Ishikawa (cell line): ENCODE results near the gene MYO5B.

ENCODE experiments used
- CEBPB ChIP-seq: IDR thresholded peaks from 2 replicates; pipeline ENCODE4 v1.6.1; 2012
- CREB1 ChIP-seq: IDR thresholded peaks from 2 replicates; pipeline ENCODE4 v1.6.1; 2012; ENCODE audit warnings: low read depth
- EGR1 ChIP-seq: IDR thresholded peaks from 2 replicates; pipeline ENCODE4 v1.6.1; 2012
- EP300 ChIP-seq: IDR thresholded peaks from 2 replicates; pipeline ENCODE4 v1.6.1; 2012; ENCODE audit warnings: borderline replicate concordance
- TAF1 ChIP-seq: IDR thresholded peaks from 2 replicates; pipeline ENCODE4 v1.6.1; 2012; ENCODE audit warnings: low read depth, mild to moderate bottlenecking
- TCF12 ChIP-seq: IDR thresholded peaks from 2 replicates; pipeline ENCODE4 v1.6.1; 2012; ENCODE audit warnings: low read depth
- YY1 ChIP-seq: IDR thresholded peaks from 2 replicates; pipeline ENCODE4 v1.6.1; 2012; ENCODE audit warnings: low read depth
- ZBTB7A ChIP-seq: IDR thresholded peaks from 2 replicates; pipeline ENCODE4 v1.6.1; 2012; ENCODE audit warnings: low read depth
- TF ChIP-seq, protein P1 (sequence below): IDR thresholded peaks from 2 replicates; pipeline ENCODE4 v1.6.1; 2012

DNA sequence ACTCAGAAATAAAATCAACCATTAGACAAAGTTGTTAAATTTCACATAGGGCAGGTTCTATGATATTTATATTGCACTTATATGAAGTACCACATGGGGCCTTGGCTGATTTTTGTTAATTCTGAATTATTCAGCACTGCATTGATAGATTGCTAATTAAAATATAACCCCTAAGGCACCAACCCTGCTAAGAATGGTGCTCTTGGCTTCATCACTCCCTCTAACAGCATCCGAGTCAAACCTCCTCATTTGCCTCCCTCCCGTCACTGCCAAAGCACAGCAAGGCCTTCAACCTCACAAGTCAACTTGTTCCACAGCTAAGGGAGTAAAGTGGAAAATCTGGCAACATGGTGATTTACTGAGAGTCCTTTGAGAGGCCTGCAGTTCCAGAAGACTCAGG is 27.0 kb downstream of the MYO5B start:
- TF ChIP-seq, protein P1, sequence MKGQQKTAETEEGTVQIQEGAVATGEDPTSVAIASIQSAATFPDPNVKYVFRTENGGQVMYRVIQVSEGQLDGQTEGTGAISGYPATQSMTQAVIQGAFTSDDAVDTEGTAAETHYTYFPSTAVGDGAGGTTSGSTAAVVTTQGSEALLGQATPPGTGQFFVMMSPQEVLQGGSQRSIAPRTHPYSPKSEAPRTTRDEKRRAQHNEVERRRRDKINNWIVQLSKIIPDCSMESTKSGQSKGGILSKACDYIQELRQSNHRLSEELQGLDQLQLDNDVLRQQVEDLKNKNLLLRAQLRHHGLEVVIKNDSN = no peak
- TF ChIP-seq TCF12 (no peak), CREB1 (no peak), EGR1 (no peak), EP300 (no peak), YY1 (no peak), TAF1 (no peak), CEBPB (no peak), ZBTB7A (no peak)
